ENCODE data around the gene SINHCAF. TPM values are rescaled to one million over a fixed set of nuclear protein-coding genes. Genes with fewer than 3 reads are reported as not detected.

SINHCAF gene
- total RNA-seq, 1 experiment from 2014 or later = 68.8 TPM

DNA sequence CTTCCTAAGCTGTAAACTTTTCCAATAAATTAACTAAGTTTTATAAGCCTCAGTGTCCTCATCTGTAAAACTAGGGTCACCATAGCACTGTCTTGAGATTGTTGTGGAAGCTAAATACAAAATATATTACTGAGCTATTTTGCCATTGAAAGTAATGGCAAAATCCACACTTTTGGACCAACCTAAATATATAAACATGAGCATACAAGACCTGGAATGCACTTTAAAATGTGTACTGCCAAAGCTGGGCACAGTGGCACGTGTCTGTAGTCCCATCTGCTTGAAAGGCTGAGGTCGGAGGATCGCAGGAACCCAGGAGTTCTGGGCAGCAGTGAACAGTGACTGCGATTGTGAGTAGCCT lies 29.8 kb upstream of the SINHCAF start:
- Histone ChIP-seq H3K27me3 (ENCODE audit: control insufficient read depth, insufficient read depth, low read length) (no peaks in the 10 kb centered on the region), H3K4me1 (ENCODE audit: control insufficient read depth, insufficient read depth, low read length) (no peaks in the 10 kb centered on the region), H3K4me3 (ENCODE audit: low read depth in 2 of 2, low read length in 2 of 2) (no peak overlapping the region), H3K9me3 (ENCODE audit: control insufficient read depth, insufficient read depth, low read depth, low read length) (no peaks in the 10 kb centered on the region), H3K27ac (ENCODE audit: low read length) (no peak overlapping the region), H3K36me3 (ENCODE audit: control insufficient read depth, insufficient read depth, low read length) (no peaks in the 10 kb centered on the region)
- in situ Hi-C loops (cut with HindIII; ENCODE audit: low pct_unique_long_range_greater_than_20kb, low sequenced_read_pairs) (no loop called here), intact Hi-C loops (cut with micrococcal nuclease; ENCODE audit: unreplicated experiment) (no loop called here)
- BruUV-seq (replicated peaks) = no TSS peak
- ATAC-seq = no peak
- TF ChIP-seq, protein P1, sequence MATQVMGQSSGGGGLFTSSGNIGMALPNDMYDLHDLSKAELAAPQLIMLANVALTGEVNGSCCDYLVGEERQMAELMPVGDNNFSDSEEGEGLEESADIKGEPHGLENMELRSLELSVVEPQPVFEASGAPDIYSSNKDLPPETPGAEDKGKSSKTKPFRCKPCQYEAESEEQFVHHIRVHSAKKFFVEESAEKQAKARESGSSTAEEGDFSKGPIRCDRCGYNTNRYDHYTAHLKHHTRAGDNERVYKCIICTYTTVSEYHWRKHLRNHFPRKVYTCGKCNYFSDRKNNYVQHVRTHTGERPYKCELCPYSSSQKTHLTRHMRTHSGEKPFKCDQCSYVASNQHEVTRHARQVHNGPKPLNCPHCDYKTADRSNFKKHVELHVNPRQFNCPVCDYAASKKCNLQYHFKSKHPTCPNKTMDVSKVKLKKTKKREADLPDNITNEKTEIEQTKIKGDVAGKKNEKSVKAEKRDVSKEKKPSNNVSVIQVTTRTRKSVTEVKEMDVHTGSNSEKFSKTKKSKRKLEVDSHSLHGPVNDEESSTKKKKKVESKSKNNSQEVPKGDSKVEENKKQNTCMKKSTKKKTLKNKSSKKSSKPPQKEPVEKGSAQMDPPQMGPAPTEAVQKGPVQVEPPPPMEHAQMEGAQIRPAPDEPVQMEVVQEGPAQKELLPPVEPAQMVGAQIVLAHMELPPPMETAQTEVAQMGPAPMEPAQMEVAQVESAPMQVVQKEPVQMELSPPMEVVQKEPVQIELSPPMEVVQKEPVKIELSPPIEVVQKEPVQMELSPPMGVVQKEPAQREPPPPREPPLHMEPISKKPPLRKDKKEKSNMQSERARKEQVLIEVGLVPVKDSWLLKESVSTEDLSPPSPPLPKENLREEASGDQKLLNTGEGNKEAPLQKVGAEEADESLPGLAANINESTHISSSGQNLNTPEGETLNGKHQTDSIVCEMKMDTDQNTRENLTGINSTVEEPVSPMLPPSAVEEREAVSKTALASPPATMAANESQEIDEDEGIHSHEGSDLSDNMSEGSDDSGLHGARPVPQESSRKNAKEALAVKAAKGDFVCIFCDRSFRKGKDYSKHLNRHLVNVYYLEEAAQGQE (IDR thresholded peaks at IDR 0.05; ENCODE audit: insufficient read depth in 1 of 2, low read depth in 2 of 2, low read length in 1 of 2) = no peak
- TF ChIP-seq POLR2AphosphoS5 (IDR thresholded peaks at IDR 0.05; ENCODE audit: low read depth, low read length) (no peak), CTCF (IDR thresholded peaks at IDR 0.05) (no peak), TCF7L2 (IDR thresholded peaks at IDR 0.05; ENCODE audit: low read depth, low read length) (no peak), SIN3A (IDR thresholded peaks at IDR 0.05; ENCODE audit: borderline replicate concordance, insufficient read depth, low read depth, low read length) (no peak)
- POLR2A ChIA-PET = no interaction called here
- DNase-seq (ENCODE audit: low read depth, low spot score) = no peak
- CTCF ChIA-PET = no interaction called here

DNA sequence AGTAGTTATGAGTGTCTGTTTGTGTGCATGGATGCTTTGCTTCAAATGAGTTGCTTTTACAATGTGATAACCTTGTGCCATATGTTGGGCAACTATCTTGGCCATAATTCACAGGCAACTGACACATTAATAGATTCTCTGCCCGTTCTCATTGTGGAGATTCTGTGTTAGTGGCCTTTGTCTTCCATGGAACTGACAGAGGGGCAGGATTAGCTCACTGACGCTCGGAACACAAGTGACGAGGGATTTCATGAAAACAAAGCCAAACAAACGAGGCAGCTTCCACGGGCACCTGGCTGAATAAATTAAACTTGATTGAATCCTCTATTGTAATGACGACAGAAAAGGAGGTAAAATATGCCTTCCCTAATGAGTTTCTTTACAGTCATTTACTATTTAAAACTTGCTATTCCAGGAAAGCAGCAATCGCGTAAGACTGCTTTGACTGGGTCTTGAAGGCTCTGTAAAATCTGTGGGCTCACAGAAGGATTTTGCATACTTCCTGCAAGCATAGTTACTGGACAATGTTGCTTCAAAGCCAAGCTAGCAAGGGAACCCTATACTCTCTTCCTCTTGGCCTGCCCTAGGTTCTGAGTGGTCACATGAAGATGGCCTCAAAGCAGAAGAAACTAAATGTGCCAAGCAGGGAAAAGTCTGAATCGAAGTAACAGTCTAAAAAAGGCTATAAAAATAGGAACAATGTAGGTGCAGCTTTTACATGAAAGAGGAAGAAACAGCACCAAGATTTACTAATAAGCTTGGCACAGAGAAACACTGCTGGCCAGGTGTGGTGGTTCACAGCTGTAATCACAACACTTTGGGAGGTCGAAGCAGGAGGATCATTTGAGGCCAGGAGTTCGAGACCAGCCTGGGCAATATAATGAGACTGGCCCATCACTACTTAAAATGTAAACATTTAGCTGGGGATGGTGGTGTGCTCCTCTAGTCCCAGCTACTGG lies 28.1 kb upstream of the SINHCAF start:
- CTCF ChIA-PET = no interaction called here
- intact Hi-C loops (cut with micrococcal nuclease; ENCODE audit: unreplicated experiment) = no loop called here

DNA sequence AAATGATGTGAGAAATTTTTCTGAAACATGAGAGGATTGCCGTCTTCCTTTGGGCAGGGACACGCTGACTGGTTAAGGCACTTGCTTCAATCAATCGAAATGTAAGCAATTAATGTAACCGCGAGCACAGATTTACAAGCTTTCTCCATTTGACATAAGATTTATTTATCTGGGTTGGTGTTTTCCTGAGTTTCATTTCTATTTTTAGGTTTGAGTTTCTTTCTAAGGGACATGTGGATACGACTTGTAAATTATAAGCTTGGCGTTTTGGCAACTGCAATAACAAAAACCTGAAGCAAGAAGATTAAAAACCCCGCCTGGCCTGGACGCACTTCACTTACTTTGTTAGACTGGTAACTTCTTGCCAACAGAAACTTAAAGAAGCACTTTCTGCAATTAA lies 20.3 kb upstream of the SINHCAF start:
- Histone ChIP-seq H3K4me1 (ENCODE audit: control insufficient read depth, insufficient read depth, low read length) (no peaks in the 10 kb centered on the region), H3K9me3 (ENCODE audit: control insufficient read depth, insufficient read depth, low read depth, low read length) (no peaks in the 10 kb centered on the region), H3K4me3 (ENCODE audit: low read depth in 2 of 2, low read length in 2 of 2) (no peak overlapping the region), H3K27ac (ENCODE audit: low read length) (no peak overlapping the region), H3K36me3 (ENCODE audit: control insufficient read depth, insufficient read depth, low read length) (no peaks in the 10 kb centered on the region), H3K27me3 (ENCODE audit: control insufficient read depth, insufficient read depth, low read length) (no peaks in the 10 kb centered on the region; the same call in 1 of the 2 replicates)
- TF ChIP-seq, protein P1 (IDR thresholded peaks at IDR 0.05; ENCODE audit: insufficient read depth in 1 of 2, low read depth in 2 of 2, low read length in 1 of 2) = no peak
- TF ChIP-seq SIN3A (IDR thresholded peaks at IDR 0.05; ENCODE audit: borderline replicate concordance, insufficient read depth, low read depth, low read length) (no peak), CTCF (IDR thresholded peaks at IDR 0.05) (no peak), TCF7L2 (IDR thresholded peaks at IDR 0.05; ENCODE audit: low read depth, low read length) (no peak), POLR2AphosphoS5 (IDR thresholded peaks at IDR 0.05; ENCODE audit: low read depth, low read length) (no peak)
- CTCF ChIA-PET = no interaction called here
- POLR2A ChIA-PET = no interaction called here
- intact Hi-C loops (cut with micrococcal nuclease; ENCODE audit: unreplicated experiment) = no loop called here
- in situ Hi-C loops (cut with HindIII; ENCODE audit: low pct_unique_long_range_greater_than_20kb, low sequenced_read_pairs) = no loop called here
- DNase-seq (ENCODE audit: low read depth, low spot score) (no peak), ATAC-seq (no peak)
- no TSS peak for BruUV-seq (replicated peaks)

More for the DNA sequence above, 28.1 kb upstream of the SINHCAF start:
- Histone ChIP-seq H3K27ac (ENCODE audit: low read length) (no peak overlapping the region), H3K4me1 (ENCODE audit: control insufficient read depth, insufficient read depth, low read length) (no peaks in the 10 kb centered on the region), H3K27me3 (ENCODE audit: control insufficient read depth, insufficient read depth, low read length) (no peaks in the 10 kb centered on the region), H3K4me3 (ENCODE audit: low read depth in 2 of 2, low read length in 2 of 2) (no peak overlapping the region), H3K36me3 (ENCODE audit: control insufficient read depth, insufficient read depth, low read length) (no peaks in the 10 kb centered on the region), H3K9me3 (ENCODE audit: control insufficient read depth, insufficient read depth, low read depth, low read length) (no peaks in the 10 kb centered on the region)
- POLR2A ChIA-PET = no interaction called here
- TF ChIP-seq SIN3A (IDR thresholded peaks at IDR 0.05; ENCODE audit: borderline replicate concordance, insufficient read depth, low read depth, low read length) = no peak
- ATAC-seq (no peak), DNase-seq (ENCODE audit: low read depth, low spot score) (no peak)
- BruUV-seq (replicated peaks) = no TSS peak
- in situ Hi-C loops (cut with HindIII; ENCODE audit: low pct_unique_long_range_greater_than_20kb, low sequenced_read_pairs) = no loop called here

Data from Panc1 (cell line).